Mucosa of stomach (tissue), 1 donor: ENCODE results near the gene PHACTR2.
"Not testable (repeated sequence)": the region's sequence is repeated elsewhere in the genome, so short reads cannot be mapped to it uniquely, and the experiment has no call there.

Source experiments
- H3K27me3 ChIP-seq: one replicate; pipeline ENCODE4 v1.7.0; 2013; ENCODE audit warnings: mild to moderate bottlenecking, low read length; ENCODE audit not compliant: control insufficient read depth, insufficient read depth
- H3K36me3 ChIP-seq: one replicate; pipeline ENCODE4 v1.7.0; 2013; ENCODE audit warnings: low read length; ENCODE audit not compliant: control insufficient read depth, insufficient read depth
- H3K4me1 ChIP-seq: one replicate; pipeline ENCODE4 v1.7.0; 2013; ENCODE audit warnings: mild to moderate bottlenecking, low read length; ENCODE audit not compliant: control insufficient read depth, insufficient read depth
- H3K4me3 ChIP-seq: one replicate; pipeline ENCODE4 v1.7.0; 2013; ENCODE audit warnings: low read length
- H3K9ac ChIP-seq: one replicate; pipeline ENCODE4 v1.7.0; 2013; ENCODE audit warnings: mild to moderate bottlenecking, low read length, moderate library complexity
- H3K9me3 ChIP-seq: one replicate; pipeline ENCODE4 v1.7.0; 2013; ENCODE audit warnings: mild to moderate bottlenecking, low read length, moderate library complexity; ENCODE audit not compliant: control insufficient read depth
- donor health status: Pancreatic carcinoma.

PHACTR2 gene

DNA sequence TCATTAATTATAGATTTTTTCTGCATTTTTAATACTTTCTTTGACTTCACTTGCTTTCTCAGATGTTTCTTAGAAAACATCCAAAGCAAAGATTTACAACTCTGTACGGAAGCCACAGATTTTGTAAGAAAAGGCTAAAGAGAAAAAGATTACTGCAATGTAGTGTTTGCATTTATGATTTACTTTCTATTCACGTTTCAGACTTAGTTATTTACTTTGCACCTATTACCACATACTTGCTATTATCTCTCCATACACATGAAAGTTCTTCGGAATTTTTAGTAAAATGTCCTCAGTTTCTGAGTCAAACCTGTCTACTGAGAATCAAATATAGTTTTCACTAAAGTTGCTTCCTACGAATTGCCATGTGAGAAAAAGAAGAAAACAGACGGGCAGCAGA lies 22.2 kb upstream of the PHACTR2 start:
- no peak overlapping the region for H3K9ac ChIP-seq
- no peaks in the 10 kb centered on the region for H3K27me3 ChIP-seq
- H3K4me3 ChIP-seq, result no peak overlapping the region
- H3K9me3 ChIP-seq, result no peaks in the 10 kb centered on the region
- H3K36me3 ChIP-seq, result no peaks in the 10 kb centered on the region
- H3K4me1 ChIP-seq, result peaks cover 12% of the 10 kb centered on the region

DNA sequence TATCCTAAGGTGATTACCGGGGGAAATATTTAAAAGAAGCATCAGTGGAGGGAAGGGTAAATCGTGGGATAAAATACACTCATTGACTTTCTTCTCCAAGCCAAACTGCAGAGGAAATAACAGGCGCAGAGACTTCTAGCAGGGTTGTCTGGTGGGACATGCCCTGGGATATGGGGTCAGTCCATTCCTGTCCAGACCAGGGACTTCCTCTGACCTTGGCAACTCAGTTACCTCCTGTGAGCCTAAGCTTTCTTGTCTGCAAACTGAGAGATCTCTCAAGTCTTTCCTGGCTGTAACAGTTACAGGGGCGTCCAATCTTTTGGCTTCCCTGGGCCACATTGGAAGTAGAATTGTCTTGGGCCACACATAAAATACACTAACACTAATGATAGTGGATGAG lies 21.7 kb upstream of the PHACTR2 start:
- Histone ChIP-seq H3K27me3 (no peaks in the 10 kb centered on the region), H3K36me3 (no peaks in the 10 kb centered on the region), H3K4me1 (peaks cover 12% of the 10 kb centered on the region), H3K9ac (no peak overlapping the region), H3K4me3 (no peak overlapping the region), H3K9me3 (no peaks in the 10 kb centered on the region)

DNA sequence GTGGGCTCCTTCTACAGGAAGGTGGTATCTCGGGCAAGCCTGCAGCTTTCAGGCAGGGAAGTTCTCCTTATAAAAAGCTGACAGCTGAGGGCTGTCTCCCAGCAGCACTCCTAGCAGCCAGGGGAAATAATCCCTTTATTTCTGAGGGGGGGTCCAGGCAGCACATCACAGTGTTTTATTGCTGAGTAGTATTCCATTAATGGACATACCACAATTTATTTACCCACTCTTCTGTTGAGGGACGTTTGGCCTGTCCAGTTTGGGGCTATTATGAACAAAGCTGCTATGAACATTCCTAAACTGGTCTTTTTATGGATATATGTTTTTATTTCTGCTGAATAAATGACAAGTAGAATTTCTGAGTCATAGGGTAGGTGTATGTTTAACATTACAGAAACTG lies 20.0 kb upstream of the PHACTR2 start:
- Histone ChIP-seq H3K4me1 (peaks cover 6% of the 10 kb centered on the region), H3K4me3 (no peak overlapping the region), H3K9ac (no peak overlapping the region), H3K27me3 (no peaks in the 10 kb centered on the region), H3K9me3 (no peaks in the 10 kb centered on the region), H3K36me3 (no peaks in the 10 kb centered on the region)

DNA sequence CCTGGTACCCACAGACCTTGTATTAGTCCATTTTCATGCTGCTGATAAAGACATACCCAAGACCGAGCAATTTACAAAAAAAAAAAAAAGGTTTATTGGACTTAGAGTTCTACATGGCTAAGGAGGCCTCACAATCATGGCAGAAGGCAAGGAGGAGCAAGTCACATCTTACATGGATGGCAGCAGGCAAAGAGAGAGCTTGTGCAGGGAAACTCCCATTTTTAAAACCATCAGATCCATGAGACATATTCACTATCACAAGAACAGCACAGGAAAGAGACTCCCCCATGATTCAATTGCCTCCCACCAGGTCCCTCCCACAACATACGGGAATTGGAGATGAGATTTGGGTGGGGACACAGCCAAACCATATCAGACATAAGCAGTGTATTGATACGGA lies 17.6 kb upstream of the PHACTR2 start:
- not testable (repeated sequence) for H3K36me3 ChIP-seq, H3K27me3 ChIP-seq, H3K9me3 ChIP-seq, H3K4me3 ChIP-seq, H3K4me1 ChIP-seq, H3K9ac ChIP-seq

- Histone ChIP-seq H3K27me3 (no peaks in the 10 kb centered on the region), H3K9me3 (no peaks in the 10 kb centered on the region), H3K4me3 (no peak overlapping the region), H3K9ac (no peak overlapping the region), H3K4me1 (no peaks in the 10 kb centered on the region), H3K36me3 (no peaks in the 10 kb centered on the region)
Observed at GRCh38 chr6:143664171-143664570, 13.6 kb upstream of the PHACTR2 start.

DNA sequence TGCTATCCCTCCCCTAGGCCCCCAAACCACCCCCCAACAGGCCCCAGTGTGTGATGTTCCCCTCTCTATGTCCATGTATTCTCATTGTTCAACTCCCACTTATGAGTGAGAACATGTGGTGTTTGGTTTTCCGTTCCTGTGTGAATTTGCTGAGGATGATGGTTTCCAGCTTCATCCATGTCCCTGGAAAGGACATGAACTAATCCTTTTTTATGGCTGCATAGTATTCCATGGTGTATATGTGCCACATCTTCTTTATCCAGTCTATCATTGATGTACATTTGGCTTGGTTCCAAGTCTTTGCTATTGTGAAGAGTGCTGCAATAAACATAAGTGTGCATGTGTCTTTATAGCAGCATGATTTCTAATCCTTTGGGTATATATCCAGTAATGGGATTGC lies 11.8 kb upstream of the PHACTR2 start:
- not testable (repeated sequence) for H3K9ac ChIP-seq, H3K9me3 ChIP-seq

GRCh38 chr6:143669483-143669882 lies 8.3 kb upstream of the PHACTR2 start:
- not testable (repeated sequence) for H3K27me3 ChIP-seq, H3K4me3 ChIP-seq, H3K9me3 ChIP-seq, H3K36me3 ChIP-seq, H3K9ac ChIP-seq
- peaks cover 17% of the 10 kb centered on the region for H3K4me1 ChIP-seq

More for the DNA sequence above, 11.8 kb upstream of the PHACTR2 start:
- H3K4me3 ChIP-seq, H3K4me1 ChIP-seq, H3K27me3 ChIP-seq, H3K36me3 ChIP-seq: not testable (repeated sequence)

- Histone ChIP-seq H3K9me3 (no peaks in the 10 kb centered on the region), H3K27me3 (no peaks in the 10 kb centered on the region), H3K4me1 (peaks cover 36% of the 10 kb centered on the region), H3K36me3 (no peaks in the 10 kb centered on the region), H3K9ac (no peak overlapping the region), H3K4me3 (no peak overlapping the region)
Observed at GRCh38 chr6:143673669-143674068, 4.1 kb upstream of the PHACTR2 start.

DNA sequence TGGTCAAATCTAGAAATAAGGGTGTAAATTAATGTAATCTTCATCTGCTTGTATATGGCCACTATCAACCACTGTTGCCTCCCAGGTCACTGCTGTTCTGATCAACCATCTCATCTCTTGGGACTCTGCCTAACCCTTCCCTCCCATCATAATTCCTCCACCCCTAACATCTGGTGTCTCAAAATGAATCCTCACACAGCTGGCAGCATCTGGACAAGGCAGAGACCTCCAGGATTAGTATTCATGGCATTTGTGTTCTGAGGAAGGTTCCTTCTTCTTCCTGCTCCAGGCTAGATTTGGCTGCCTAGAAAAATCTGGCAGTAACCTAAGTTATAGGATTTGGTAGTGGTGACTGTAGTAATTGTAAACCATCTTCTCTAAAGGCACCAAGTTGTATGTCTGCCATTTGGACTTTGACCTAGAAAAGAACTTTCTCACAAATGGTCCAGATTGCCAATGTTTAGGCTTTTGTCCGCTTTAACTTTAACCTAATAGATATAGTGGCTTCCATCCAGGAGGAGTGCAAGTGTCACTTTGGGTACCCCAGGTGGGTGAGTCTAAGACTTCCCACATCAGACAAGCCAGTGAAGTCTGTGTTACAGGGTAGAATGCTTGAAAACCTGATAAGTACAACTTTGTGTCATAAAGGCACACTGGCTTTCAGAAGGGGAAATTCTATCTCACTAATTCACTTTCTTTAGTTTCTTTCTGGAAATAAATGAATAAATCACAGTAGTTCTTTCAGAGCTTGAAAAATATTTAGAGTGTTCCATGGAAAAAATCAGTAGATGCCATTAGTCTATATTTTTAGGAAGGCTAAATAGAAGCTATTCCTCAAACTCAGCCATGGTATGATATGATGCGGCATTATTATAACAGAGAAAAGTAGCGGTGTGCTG lies 3.0 kb upstream of the PHACTR2 start:
- H3K4me1 ChIP-seq, result peaks cover 36% of the 10 kb centered on the region
- no peaks in the 10 kb centered on the region for H3K9me3 ChIP-seq
- H3K36me3 ChIP-seq, result no peaks in the 10 kb centered on the region
- no peaks in the 10 kb centered on the region for H3K27me3 ChIP-seq
- no peak overlapping the region for H3K9ac ChIP-seq
- H3K4me3 ChIP-seq, result no peak overlapping the region

DNA sequence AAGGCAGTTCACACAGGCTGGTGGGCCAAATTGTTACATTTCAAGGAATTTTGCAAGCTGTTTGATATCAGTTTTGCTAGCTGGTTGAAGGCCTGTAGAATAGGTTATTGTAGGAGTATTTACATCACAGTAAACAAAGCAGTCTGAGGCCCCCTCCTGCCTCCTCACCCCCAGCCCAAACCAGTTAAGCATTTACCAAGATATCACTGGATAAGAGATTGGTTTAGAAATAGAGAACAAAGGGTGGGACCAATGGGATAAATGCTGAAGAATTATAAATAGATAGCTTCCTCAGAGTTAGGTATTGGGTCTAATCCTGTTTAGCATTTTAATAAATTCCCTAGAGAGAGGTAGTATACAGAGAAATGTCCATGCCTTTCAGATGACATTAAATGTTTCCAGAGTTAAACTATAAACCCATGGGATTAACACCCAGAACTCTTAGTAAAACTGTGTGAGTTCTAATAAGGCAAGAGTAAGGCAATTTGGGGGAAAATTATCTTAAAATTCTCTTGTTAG lies 2.3 kb upstream of the PHACTR2 start:
- no peak overlapping the region for H3K9ac ChIP-seq
- H3K4me1 ChIP-seq, result peaks cover 36% of the 10 kb centered on the region
- H3K36me3 ChIP-seq, result no peaks in the 10 kb centered on the region
- no peaks in the 10 kb centered on the region for H3K27me3 ChIP-seq
- H3K9me3 ChIP-seq, result no peaks in the 10 kb centered on the region
- no peak overlapping the region for H3K4me3 ChIP-seq

GRCh38 chr6:143675946-143676345 lies 1.8 kb upstream of the PHACTR2 start:
- H3K4me1 ChIP-seq, result peaks cover 36% of the 10 kb centered on the region

GRCh38 chr6:143676437-143677045 lies 1.2 kb upstream of the PHACTR2 start:
- Histone ChIP-seq H3K27me3 (no peaks in the 10 kb centered on the region), H3K9me3 (no peaks in the 10 kb centered on the region), H3K4me1 (peaks cover 36% of the 10 kb centered on the region), H3K36me3 (no peaks in the 10 kb centered on the region), H3K4me3 (no peak overlapping the region), H3K9ac (no peak overlapping the region)

More at GRCh38 chr6:143675946-143676345, 1.8 kb upstream of the PHACTR2 start:
- Histone ChIP-seq H3K9me3 (no peaks in the 10 kb centered on the region), H3K36me3 (no peaks in the 10 kb centered on the region), H3K27me3 (no peaks in the 10 kb centered on the region), H3K9ac (no peak overlapping the region), H3K4me3 (no peak overlapping the region)
